ENCODE results near the gene OR4A16. TPM values are rescaled to one million over a fixed set of nuclear protein-coding genes. Genes with fewer than 3 reads are reported as not detected.

OR4A16 gene, protein sequence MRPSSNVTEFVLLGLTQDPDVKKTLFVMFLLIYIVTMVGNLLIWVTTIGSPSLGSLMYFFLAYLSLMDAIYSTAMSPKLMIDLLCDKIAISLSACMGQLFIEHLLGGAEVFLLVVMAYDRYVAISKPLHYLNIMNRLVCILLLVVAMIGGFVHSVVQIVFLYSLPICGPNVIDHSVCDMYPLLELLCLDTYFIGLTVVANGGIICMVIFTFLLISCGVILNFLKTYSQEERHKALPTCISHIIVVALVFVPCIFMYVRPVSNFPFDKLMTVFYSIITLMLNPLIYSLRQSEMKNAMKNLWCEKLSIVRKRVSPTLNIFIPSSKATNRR
- total RNA-seq (2014; rRNA removed; shearing (Covaris generic)) (not detected in 2 replicates), polyA plus RNA-seq (2016; fragmentation: Nextera tagmentation; extraction: Ambion mirVana) (not detected in 2 replicates)
- long read RNA-seq = 0 reads

DNA sequence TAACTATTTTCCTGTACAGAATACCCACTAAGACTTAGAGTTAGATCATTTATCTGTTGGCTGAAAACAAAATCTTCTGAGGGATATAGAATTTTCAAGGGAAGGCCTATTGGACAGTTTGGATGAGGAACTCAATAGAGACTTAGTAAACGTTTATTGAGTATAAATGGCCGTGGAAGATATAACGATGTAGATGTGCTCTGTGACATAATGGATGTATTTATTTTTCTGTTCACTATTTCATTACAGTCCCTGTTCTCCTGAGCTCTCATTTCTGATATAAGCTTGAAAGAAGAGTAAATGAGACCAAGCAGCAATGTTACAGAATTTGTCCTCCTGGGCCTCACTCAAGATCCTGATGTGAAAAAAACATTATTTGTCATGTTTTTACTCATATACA lies at the start of gene OR4A16:
TSS of gene OR4A16 (plus strand) at position 301 of the 400 bp plus-strand sequence. CDS start at position 301, 0 bp downstream.
- H3K4me3 Mint-ChIP-seq = no peak within 1 kb of the TSS
- no peaks in the 10 kb centered on the region for H3K4me1 Mint-ChIP-seq
- peaks cover 3% of the 10 kb centered on the region for H3K27me3 Mint-ChIP-seq (ENCODE audit: insufficient read depth, low read depth, poor library complexity)
- Histone ChIP-seq H3K9me2 (ENCODE audit: insufficient read depth) (no peaks in the 10 kb centered on the region), H3F3A (replicated peaks; ENCODE audit: low read depth) (no peaks in the 10 kb centered on the region), H3K4me2 (no peak within 1 kb of the TSS), H3K4me1 (ENCODE audit: insufficient read depth) (no peaks in the 10 kb centered on the region), H2AFZ (no peak within 1 kb of the TSS), H3K79me2 (replicated peaks; ENCODE audit: insufficient read depth) (no peaks in the 10 kb centered on the region), H3K36me3 (ENCODE audit: insufficient read depth) (peaks cover 10% of the 10 kb centered on the region), H3K27ac (ENCODE audit: low read depth) (no peak within 1 kb of the TSS), H3K4me3 (no peak within 1 kb of the TSS), H4K20me1 (replicated peaks; ENCODE audit: insufficient read depth) (no peaks in the 10 kb centered on the region), H3K27me3 (ENCODE audit: insufficient read depth) (no peaks in the 10 kb centered on the region)
- H3K36me3 Mint-ChIP-seq (ENCODE audit: low read depth) = peaks cover 18% of the 10 kb centered on the region
- ATAC-seq (no peak), DNase-seq (ENCODE audit: low spot score) (no peak)
- H3K9me3 Mint-ChIP-seq = peaks cover 88% of the 10 kb centered on the region
- no peak within 1 kb of the TSS for H3K27ac Mint-ChIP-seq
- TF ChIP-seq, protein P1, sequence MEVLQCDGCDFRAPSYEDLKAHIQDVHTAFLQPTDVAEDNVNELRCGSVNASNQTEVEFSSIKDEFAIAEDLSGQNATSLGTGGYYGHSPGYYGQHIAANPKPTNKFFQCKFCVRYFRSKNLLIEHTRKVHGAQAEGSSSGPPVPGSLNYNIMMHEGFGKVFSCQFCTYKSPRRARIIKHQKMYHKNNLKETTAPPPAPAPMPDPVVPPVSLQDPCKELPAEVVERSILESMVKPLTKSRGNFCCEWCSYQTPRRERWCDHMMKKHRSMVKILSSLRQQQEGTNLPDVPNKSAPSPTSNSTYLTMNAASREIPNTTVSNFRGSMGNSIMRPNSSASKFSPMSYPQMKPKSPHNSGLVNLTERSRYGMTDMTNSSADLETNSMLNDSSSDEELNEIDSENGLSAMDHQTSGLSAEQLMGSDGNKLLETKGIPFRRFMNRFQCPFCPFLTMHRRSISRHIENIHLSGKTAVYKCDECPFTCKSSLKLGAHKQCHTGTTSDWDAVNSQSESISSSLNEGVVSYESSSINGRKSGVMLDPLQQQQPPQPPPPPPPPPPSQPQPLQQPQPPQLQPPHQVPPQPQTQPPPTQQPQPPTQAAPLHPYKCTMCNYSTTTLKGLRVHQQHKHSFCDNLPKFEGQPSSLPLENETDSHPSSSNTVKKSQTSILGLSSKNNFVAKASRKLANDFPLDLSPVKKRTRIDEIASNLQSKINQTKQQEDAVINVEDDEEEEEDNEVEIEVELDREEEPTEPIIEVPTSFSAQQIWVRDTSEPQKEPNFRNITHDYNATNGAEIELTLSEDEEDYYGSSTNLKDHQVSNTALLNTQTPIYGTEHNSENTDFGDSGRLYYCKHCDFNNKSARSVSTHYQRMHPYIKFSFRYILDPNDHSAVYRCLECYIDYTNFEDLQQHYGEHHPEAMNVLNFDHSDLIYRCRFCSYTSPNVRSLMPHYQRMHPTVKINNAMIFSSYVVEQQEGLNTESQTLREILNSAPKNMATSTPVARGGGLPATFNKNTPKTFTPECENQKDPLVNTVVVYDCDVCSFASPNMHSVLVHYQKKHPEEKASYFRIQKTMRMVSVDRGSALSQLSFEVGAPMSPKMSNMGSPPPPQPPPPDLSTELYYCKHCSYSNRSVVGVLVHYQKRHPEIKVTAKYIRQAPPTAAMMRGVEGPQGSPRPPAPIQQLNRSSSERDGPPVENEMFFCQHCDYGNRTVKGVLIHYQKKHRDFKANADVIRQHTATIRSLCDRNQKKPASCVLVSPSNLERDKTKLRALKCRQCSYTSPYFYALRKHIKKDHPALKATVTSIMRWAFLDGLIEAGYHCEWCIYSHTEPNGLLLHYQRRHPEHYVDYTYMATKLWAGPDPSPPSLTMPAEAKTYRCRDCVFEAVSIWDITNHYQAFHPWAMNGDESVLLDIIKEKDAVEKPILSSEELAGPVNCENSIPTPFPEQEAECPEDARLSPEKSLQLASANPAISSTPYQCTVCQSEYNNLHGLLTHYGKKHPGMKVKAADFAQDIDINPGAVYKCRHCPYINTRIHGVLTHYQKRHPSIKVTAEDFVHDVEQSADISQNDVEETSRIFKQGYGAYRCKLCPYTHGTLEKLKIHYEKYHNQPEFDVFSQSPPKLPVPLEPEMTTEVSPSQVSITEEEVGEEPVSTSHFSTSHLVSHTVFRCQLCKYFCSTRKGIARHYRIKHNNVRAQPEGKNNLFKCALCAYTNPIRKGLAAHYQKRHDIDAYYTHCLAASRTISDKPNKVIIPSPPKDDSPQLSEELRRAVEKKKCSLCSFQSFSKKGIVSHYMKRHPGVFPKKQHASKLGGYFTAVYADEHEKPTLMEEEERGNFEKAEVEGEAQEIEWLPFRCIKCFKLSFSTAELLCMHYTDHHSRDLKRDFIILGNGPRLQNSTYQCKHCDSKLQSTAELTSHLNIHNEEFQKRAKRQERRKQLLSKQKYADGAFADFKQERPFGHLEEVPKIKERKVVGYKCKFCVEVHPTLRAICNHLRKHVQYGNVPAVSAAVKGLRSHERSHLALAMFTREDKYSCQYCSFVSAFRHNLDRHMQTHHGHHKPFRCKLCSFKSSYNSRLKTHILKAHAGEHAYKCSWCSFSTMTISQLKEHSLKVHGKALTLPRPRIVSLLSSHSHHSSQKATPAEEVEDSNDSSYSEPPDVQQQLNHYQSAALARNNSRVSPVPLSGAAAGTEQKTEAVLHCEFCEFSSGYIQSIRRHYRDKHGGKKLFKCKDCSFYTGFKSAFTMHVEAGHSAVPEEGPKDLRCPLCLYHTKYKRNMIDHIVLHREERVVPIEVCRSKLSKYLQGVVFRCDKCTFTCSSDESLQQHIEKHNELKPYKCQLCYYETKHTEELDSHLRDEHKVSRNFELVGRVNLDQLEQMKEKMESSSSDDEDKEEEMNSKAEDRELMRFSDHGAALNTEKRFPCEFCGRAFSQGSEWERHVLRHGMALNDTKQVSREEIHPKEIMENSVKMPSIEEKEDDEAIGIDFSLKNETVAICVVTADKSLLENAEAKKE (CRISPR knock-in tag; IDR thresholded peaks at IDR 0.05) = no peak
- TF ChIP-seq CREB1 (CRISPR knock-in tag; IDR thresholded peaks at IDR 0.05; ENCODE audit: low read depth) (no peak), NANOG (IDR thresholded peaks at IDR 0.05; ENCODE audit: borderline replicate concordance) (no peak), JUNB (IDR thresholded peaks at IDR 0.05; ENCODE audit: unreplicated experiment) (no peak), ZNF114 (CRISPR knock-in tag; IDR thresholded peaks at IDR 0.05) (no peak), POLR2AphosphoS5 (IDR thresholded peaks at IDR 0.05; ENCODE audit: low read depth) (no peak), EZH2phosphoT487 (IDR thresholded peaks at IDR 0.05; ENCODE audit: unreplicated experiment) (no peak), ZNF331 (CRISPR knock-in tag; IDR thresholded peaks at IDR 0.05; ENCODE audit: low read depth) (no peak), EZH2 (IDR thresholded peaks at IDR 0.05; ENCODE audit: low read depth, unreplicated experiment) (no peak), STAT1 (IDR thresholded peaks at IDR 0.05; ENCODE audit: unreplicated experiment) (no peak)
- TF ChIP-seq, protein P2, sequence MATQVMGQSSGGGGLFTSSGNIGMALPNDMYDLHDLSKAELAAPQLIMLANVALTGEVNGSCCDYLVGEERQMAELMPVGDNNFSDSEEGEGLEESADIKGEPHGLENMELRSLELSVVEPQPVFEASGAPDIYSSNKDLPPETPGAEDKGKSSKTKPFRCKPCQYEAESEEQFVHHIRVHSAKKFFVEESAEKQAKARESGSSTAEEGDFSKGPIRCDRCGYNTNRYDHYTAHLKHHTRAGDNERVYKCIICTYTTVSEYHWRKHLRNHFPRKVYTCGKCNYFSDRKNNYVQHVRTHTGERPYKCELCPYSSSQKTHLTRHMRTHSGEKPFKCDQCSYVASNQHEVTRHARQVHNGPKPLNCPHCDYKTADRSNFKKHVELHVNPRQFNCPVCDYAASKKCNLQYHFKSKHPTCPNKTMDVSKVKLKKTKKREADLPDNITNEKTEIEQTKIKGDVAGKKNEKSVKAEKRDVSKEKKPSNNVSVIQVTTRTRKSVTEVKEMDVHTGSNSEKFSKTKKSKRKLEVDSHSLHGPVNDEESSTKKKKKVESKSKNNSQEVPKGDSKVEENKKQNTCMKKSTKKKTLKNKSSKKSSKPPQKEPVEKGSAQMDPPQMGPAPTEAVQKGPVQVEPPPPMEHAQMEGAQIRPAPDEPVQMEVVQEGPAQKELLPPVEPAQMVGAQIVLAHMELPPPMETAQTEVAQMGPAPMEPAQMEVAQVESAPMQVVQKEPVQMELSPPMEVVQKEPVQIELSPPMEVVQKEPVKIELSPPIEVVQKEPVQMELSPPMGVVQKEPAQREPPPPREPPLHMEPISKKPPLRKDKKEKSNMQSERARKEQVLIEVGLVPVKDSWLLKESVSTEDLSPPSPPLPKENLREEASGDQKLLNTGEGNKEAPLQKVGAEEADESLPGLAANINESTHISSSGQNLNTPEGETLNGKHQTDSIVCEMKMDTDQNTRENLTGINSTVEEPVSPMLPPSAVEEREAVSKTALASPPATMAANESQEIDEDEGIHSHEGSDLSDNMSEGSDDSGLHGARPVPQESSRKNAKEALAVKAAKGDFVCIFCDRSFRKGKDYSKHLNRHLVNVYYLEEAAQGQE (IDR thresholded peaks at IDR 0.05; ENCODE audit: unreplicated experiment) = no peak
- TF ChIP-seq, protein P3, sequence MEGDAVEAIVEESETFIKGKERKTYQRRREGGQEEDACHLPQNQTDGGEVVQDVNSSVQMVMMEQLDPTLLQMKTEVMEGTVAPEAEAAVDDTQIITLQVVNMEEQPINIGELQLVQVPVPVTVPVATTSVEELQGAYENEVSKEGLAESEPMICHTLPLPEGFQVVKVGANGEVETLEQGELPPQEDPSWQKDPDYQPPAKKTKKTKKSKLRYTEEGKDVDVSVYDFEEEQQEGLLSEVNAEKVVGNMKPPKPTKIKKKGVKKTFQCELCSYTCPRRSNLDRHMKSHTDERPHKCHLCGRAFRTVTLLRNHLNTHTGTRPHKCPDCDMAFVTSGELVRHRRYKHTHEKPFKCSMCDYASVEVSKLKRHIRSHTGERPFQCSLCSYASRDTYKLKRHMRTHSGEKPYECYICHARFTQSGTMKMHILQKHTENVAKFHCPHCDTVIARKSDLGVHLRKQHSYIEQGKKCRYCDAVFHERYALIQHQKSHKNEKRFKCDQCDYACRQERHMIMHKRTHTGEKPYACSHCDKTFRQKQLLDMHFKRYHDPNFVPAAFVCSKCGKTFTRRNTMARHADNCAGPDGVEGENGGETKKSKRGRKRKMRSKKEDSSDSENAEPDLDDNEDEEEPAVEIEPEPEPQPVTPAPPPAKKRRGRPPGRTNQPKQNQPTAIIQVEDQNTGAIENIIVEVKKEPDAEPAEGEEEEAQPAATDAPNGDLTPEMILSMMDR (conservative IDR thresholded peaks at IDR 0.05; ENCODE audit: low read depth in 2 of 2) = no peak
- TF ChIP-seq, protein P4, sequence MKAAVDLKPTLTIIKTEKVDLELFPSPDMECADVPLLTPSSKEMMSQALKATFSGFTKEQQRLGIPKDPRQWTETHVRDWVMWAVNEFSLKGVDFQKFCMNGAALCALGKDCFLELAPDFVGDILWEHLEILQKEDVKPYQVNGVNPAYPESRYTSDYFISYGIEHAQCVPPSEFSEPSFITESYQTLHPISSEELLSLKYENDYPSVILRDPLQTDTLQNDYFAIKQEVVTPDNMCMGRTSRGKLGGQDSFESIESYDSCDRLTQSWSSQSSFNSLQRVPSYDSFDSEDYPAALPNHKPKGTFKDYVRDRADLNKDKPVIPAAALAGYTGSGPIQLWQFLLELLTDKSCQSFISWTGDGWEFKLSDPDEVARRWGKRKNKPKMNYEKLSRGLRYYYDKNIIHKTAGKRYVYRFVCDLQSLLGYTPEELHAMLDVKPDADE (IDR thresholded peaks at IDR 0.05) = no peak
